Measurements from ENCODE around the gene COL19A1.
"Not testable (repeated sequence)": the region's sequence is repeated elsewhere in the genome, so short reads cannot be mapped to it uniquely, and the experiment has no call there.

Gene COL19A1

GRCh38 chr6:69887026-69887425 is 20.7 kb downstream of the COL19A1 start:
- H3K79me2 ChIP-seq (ENCODE audit: insufficient read depth, low read length), result no peaks in the 10 kb centered on the region
- H3F3A ChIP-seq (ENCODE audit: low read depth), result no peaks in the 10 kb centered on the region
- no peak overlapping the region for H3K4me3 ChIP-seq (ENCODE audit: low read length, poor library complexity, severe bottlenecking)
- H3K4me1 ChIP-seq (ENCODE audit: insufficient read depth, low read length, poor library complexity, severe bottlenecking), result no peaks in the 10 kb centered on the region
- no peak overlapping the region for H2AFZ ChIP-seq (ENCODE audit: low read length)
- H3K4me2 ChIP-seq (ENCODE audit: low read depth, low read length, poor library complexity, severe bottlenecking), result no peak overlapping the region
- H3K9me2 ChIP-seq (replicated peaks; ENCODE audit: low read depth, low read length), result no peaks in the 10 kb centered on the region
- H3K9ac ChIP-seq (ENCODE audit: low read depth, low read length, poor library complexity, severe bottlenecking), result no peak overlapping the region
- H4K20me1 ChIP-seq (ENCODE audit: insufficient read depth, low read length, poor library complexity, severe bottlenecking), result no peaks in the 10 kb centered on the region
- no peaks in the 10 kb centered on the region for H3K36me3 ChIP-seq (ENCODE audit: insufficient read depth, low read length)
- no peaks in the 10 kb centered on the region for H3K27me3 ChIP-seq (ENCODE audit: insufficient read depth, low read length, poor library complexity, severe bottlenecking)
- no peaks in the 10 kb centered on the region for H3K9me3 ChIP-seq (ENCODE audit: insufficient read depth, low read depth, low read length)
- TF ChIP-seq EZH2phosphoT487 (IDR thresholded peaks at IDR 0.05; ENCODE audit: borderline replicate concordance) (no peak), CTCF (conservative IDR thresholded peaks at IDR 0.05; ENCODE audit: low read length) (no peak)

DNA sequence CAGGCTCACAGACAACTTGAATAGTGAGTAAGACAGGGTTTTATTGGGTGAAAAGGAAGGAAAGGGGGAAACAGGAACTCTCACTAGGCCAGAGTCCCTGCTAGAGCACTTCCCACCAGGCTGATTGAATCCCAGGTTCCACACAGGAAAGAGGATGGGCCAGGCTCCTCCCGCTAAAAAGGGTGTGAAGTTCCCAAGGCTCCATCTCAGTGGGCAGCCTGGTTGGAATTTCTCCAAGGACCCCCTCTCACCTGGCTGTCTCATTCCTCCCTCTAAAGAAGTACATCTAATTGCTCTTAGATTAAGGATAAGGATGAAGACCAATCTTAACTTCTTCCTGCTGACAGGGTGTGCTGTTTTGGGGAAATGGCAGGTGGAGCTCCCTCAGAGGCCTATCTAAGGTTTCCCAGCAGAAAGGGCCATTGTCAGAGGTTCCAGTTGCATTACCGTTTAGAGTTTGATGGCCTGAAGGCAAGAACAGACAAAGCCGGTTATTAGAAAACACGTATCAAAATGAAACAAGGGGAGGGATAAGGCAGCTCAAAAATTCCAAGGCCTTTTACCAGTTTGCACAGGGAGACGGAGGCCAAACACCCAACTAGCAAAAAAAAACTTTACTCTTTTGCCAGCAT is 21.5 kb downstream of the COL19A1 start:
- no peaks in the 10 kb centered on the region for H3F3A ChIP-seq (ENCODE audit: low read depth)
- H3K79me2 ChIP-seq (ENCODE audit: insufficient read depth, low read length), result no peaks in the 10 kb centered on the region
- no peaks in the 10 kb centered on the region for H3K27me3 ChIP-seq (ENCODE audit: insufficient read depth, low read length, poor library complexity, severe bottlenecking)
- TF ChIP-seq EZH2phosphoT487 (IDR thresholded peaks at IDR 0.05; ENCODE audit: borderline replicate concordance) (no peak), CTCF (conservative IDR thresholded peaks at IDR 0.05; ENCODE audit: low read length) (no peak)
- no peaks in the 10 kb centered on the region for H3K9me3 ChIP-seq (ENCODE audit: insufficient read depth, low read depth, low read length)
- no peaks in the 10 kb centered on the region for H3K4me1 ChIP-seq (ENCODE audit: insufficient read depth, low read length, poor library complexity, severe bottlenecking)
- H3K9ac ChIP-seq (ENCODE audit: low read depth, low read length, poor library complexity, severe bottlenecking), result no peak overlapping the region
- no peak overlapping the region for H2AFZ ChIP-seq (ENCODE audit: low read length)
- no peak overlapping the region for H3K4me3 ChIP-seq (ENCODE audit: low read length, poor library complexity, severe bottlenecking)
- no peaks in the 10 kb centered on the region for H3K9me2 ChIP-seq (replicated peaks; ENCODE audit: low read depth, low read length)
- no peaks in the 10 kb centered on the region for H3K36me3 ChIP-seq (ENCODE audit: insufficient read depth, low read length)
- H3K4me2 ChIP-seq (ENCODE audit: low read depth, low read length, poor library complexity, severe bottlenecking), result no peak overlapping the region
- no peaks in the 10 kb centered on the region for H4K20me1 ChIP-seq (ENCODE audit: insufficient read depth, low read length, poor library complexity, severe bottlenecking)

GRCh38 chr6:69888482-69889233 is 22.3 kb downstream of the COL19A1 start:
- Histone ChIP-seq H4K20me1 (ENCODE audit: insufficient read depth, low read length, poor library complexity, severe bottlenecking) (no peaks in the 10 kb centered on the region), H3K36me3 (ENCODE audit: insufficient read depth, low read length) (no peaks in the 10 kb centered on the region), H2AFZ (ENCODE audit: low read length) (no peak overlapping the region), H3K4me3 (ENCODE audit: low read length, poor library complexity, severe bottlenecking) (no peak overlapping the region), H3F3A (ENCODE audit: low read depth) (no peaks in the 10 kb centered on the region), H3K9me2 (replicated peaks; ENCODE audit: low read depth, low read length) (no peaks in the 10 kb centered on the region), H3K79me2 (ENCODE audit: insufficient read depth, low read length) (no peaks in the 10 kb centered on the region), H3K9me3 (ENCODE audit: insufficient read depth, low read depth, low read length) (no peaks in the 10 kb centered on the region), H3K27me3 (ENCODE audit: insufficient read depth, low read length, poor library complexity, severe bottlenecking) (no peaks in the 10 kb centered on the region), H3K4me1 (ENCODE audit: insufficient read depth, low read length, poor library complexity, severe bottlenecking) (no peaks in the 10 kb centered on the region), H3K4me2 (ENCODE audit: low read depth, low read length, poor library complexity, severe bottlenecking) (no peak overlapping the region), H3K9ac (ENCODE audit: low read depth, low read length, poor library complexity, severe bottlenecking) (no peak overlapping the region)
- TF ChIP-seq EZH2phosphoT487 (IDR thresholded peaks at IDR 0.05; ENCODE audit: borderline replicate concordance) (no peak), CTCF (conservative IDR thresholded peaks at IDR 0.05; ENCODE audit: low read length) (no peak)

- not testable (repeated sequence) for H3K27me3 ChIP-seq (ENCODE audit: insufficient read depth, low read length, poor library complexity, severe bottlenecking); H3K4me3 ChIP-seq (ENCODE audit: low read length, poor library complexity, severe bottlenecking); H3K4me1 ChIP-seq (ENCODE audit: insufficient read depth, low read length, poor library complexity, severe bottlenecking); H3K4me2 ChIP-seq (ENCODE audit: low read depth, low read length, poor library complexity, severe bottlenecking); H3K9me2 ChIP-seq (replicated peaks; ENCODE audit: low read depth, low read length); H3K79me2 ChIP-seq (ENCODE audit: insufficient read depth, low read length); H4K20me1 ChIP-seq (ENCODE audit: insufficient read depth, low read length, poor library complexity, severe bottlenecking); H3K9ac ChIP-seq (ENCODE audit: low read depth, low read length, poor library complexity, severe bottlenecking); H2AFZ ChIP-seq (ENCODE audit: low read length); H3K9me3 ChIP-seq (ENCODE audit: insufficient read depth, low read depth, low read length); H3F3A ChIP-seq (ENCODE audit: low read depth); H3K36me3 ChIP-seq (ENCODE audit: insufficient read depth, low read length)
These were observed 23.0 kb downstream of the COL19A1 start for GRCh38 chr6:69889234-69889974.

DNA sequence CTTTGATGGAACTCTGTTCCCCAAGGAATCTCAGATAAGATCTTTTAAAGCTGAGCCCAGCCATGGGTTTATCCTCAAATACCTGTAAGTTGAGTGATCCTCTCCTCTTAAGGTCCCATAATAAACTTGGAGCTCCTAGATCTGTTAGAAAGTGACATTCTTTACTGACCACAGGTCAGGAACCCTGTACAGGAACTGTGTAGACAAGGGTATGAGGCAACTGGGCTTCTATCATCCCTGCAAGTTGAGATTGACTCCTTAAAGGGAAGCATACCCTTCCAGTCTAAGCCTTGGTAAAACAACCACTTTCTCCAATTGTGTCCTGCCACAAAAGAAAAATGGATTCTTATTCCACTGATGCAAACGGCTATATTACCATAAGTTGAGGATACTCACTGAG is 26.2 kb downstream of the COL19A1 start:
- not testable (repeated sequence) for H3K79me2 ChIP-seq (ENCODE audit: insufficient read depth, low read length); H3K9me3 ChIP-seq (ENCODE audit: insufficient read depth, low read depth, low read length); H3K36me3 ChIP-seq (ENCODE audit: insufficient read depth, low read length); H3K4me3 ChIP-seq (ENCODE audit: low read length, poor library complexity, severe bottlenecking); H3F3A ChIP-seq (ENCODE audit: low read depth); H3K9me2 ChIP-seq (replicated peaks; ENCODE audit: low read depth, low read length); H3K4me1 ChIP-seq (ENCODE audit: insufficient read depth, low read length, poor library complexity, severe bottlenecking); H3K4me2 ChIP-seq (ENCODE audit: low read depth, low read length, poor library complexity, severe bottlenecking); H4K20me1 ChIP-seq (ENCODE audit: insufficient read depth, low read length, poor library complexity, severe bottlenecking); H2AFZ ChIP-seq (ENCODE audit: low read length); H3K27me3 ChIP-seq (ENCODE audit: insufficient read depth, low read length, poor library complexity, severe bottlenecking); H3K9ac ChIP-seq (ENCODE audit: low read depth, low read length, poor library complexity, severe bottlenecking)

All from Loucy (cell line).